Dermis blood vessel endothelial cell (primary cell): Measurements from ENCODE around the gene GALNT10. TPM values are rescaled to one million over a fixed set of nuclear protein-coding genes. Genes with fewer than 3 reads are reported as not detected.

Source experiments
- DNase-seq: peaks from one replicate; pipeline ENCODE4 v3.0.0; 2010
- total RNA-seq: library from RNA; depleted of rRNA; stranded (reverse); fragments of >200 nt; gene quantifications from 2 replicates; pipeline ENCODE4 v1.2.3, GENCODE V29; 2014

Gene GALNT10
- total RNA-seq, 1 donor from 2014 or later = 38.8 TPM

DNA sequence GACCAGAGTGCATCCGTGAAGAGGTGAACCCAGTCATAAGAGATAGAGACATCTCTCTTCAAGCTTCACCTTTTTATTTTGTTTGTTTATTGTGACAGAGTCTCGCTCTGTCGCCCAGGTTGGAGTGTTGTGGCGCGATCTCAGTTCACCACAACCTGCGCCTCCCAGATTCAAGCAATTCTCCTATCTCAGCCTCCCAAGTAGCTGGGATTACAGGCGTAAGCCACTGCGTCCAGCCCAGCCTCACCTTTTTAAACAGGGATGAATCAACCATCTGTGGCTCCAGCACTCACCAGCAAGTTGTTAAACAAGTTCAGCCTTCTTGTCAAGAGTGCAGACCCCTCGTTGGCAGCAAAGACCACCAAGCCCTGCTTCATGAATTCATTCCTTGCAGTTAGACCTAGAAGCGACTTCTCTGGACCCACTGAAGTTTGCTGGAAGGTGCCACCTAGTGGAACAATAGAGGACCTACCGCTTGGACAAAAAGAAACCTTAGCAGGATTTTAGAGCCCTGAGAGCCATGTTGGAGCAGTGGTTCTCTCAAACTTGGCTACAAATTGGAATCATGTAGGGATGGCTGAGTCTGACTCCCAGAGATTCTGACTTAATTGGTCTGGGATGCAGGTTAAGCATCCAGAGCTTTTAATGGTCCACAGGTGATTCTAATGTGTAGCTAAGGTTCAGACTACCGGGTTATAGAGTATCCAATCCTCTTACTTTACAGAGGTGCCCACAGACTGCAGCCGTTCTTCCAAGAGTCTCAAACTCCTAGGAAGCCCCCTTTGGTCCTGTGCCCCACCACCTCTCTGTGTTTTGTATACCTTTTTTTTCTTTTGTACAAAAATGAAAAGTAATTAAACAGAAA lies 10.5 kb upstream of the GALNT10 start:
- peak; percentile 80 for DNase-seq

DNA sequence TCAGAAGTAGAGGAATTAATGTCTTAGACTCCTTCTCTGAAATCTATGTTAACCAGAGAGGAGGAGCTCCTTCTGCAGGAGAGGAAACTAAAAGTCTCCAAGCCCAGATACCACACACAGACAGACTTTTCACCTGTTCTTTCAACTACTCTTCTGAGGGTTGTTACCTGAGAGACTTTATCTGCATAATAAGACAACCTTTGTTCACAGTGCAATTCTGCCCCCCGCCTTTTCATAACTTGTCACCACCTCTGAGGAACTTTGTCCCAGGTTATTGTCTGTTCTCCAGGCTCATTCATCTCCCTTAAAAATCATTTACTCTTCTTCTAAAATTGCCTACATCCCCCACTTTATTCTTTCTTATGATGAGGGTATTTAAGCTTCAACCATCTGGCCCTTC lies 9.4 kb upstream of the GALNT10 start:
- DNase-seq = no peak

DNA sequence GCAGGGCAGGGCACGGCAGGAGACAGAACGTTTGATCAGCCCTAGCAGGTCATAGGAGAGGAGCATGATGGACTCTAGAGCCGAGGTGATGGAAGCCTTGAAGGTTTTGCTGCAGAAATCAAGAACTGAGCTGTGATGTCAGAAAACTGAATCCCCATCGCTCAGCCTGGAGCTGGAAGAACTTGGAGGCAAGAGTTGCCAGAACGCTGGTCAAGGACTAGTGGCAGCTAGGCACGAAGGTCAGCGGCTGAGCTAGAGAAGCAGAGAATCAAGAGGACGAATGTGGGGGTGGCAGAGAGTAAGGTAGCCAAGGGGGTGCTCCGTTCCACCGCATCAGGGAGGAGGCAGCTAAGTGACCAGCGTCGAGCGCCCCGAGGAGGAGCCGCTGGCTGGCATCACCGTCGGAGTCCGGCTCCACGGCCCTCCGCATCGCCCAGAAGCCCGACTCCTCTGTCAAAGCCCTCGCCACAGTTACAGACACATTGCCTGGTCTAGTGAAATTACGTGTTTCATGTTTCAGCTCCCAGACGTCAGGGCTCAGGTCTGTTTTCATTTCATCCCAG lies 1.2 kb upstream of the GALNT10 start:
- peak; percentile 37 for DNase-seq

- peak; percentile 83 for DNase-seq
These were observed 526 bp upstream of the GALNT10 start for GRCh38 chr5:154189819-154190594.

- DNase-seq = peak; percentile 52
These were observed 1.1 kb downstream of the GALNT10 start for GRCh38 chr5:154191467-154192261.

GRCh38 chr5:154193283-154193682 lies 2.8 kb downstream of the GALNT10 start:
- no peak for DNase-seq

- no peak for DNase-seq
These were observed 3.2 kb downstream of the GALNT10 start for GRCh38 chr5:154193701-154194121.

GRCh38 chr5:154194345-154195329 lies 4.1 kb downstream of the GALNT10 start:
- no peak for DNase-seq

DNA sequence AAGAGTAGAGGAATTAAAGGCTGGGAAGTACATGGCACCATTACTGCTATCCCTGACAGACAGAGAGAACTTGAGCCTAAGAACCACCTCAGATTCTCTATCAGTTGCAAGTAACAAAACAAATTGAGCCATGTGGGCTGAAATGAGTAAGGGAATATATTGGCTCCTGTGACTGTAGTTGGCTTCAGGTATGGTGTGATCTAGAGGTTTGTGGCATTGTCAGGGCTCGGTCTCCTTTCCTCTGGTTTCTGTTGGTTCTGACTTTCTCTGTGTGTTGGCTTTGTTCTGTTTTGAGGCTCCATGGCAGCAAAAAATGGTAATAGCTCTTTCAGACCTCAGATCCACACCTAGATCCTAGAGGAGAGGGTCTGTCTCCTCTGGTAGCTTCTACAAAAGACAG lies 5.7 kb downstream of the GALNT10 start:
- DNase-seq = no peak

DNA sequence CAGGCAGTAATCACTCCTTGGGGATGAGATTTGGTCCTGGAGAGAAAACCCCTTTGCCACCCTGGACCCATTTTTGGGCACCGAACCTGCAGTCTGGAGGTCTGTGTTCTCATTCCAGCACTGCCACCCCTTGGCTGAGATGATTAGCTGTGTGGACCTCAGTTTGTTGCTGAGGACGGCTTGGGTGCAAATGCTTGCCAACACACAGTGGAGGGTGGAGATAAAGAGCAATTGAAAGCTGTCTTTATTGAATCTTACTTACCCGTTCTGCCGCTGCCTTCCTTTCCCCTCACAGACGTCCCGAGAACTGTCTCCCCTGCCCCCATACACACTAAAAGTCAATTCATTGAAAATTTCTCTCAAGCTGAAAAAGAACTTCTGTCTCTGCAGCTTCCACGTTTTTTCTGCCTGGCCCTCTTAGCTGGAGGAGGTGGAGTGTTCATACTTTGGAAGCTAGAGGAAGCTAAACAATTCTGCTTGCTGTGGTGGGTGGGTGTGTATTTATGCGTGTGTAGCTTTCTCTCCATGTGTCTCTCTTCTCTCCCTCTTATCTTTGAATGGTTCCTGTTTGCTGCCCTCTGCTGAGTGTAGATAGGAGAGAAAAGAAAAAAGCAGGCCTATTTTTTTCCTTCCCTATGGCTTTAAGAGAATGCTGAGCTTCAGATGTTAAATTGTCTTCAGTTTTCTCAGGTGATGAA lies 6.6 kb downstream of the GALNT10 start:
- DNase-seq = peak; percentile 46

DNA sequence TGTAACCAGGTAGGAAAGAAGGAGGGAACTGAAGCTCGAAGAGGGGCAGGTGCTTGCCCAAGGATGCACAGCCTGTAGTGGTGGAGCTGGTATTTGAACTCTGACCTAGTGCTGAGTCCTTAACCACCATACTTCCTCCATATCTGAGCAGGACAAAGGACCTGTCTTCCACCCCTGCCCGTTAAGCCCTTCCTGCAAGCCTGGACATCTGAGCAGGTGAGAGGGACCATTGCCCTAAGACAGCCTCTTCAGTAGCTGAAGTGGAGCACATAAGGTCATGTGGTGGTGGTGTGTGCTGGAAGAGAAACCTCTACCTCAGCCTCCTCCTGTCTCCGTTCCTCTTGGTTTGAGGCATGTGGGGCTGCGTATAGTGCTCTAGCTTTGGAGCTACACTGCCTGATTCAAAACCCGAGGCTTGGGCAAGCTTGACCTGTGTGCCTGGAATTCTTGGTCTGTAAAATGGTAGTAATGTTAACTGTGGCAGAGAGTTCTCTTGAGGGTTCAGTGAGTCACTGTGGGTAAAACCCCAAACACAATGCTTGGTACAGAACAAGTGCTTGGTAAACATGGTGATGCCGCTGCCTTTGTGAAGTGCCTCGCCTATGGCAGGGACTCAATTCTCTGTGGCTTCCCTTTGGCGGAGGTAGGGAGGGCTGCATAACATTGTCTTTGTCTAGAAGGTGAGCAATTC lies 7.4 kb downstream of the GALNT10 start:
- peak; percentile 40 for DNase-seq

DNA sequence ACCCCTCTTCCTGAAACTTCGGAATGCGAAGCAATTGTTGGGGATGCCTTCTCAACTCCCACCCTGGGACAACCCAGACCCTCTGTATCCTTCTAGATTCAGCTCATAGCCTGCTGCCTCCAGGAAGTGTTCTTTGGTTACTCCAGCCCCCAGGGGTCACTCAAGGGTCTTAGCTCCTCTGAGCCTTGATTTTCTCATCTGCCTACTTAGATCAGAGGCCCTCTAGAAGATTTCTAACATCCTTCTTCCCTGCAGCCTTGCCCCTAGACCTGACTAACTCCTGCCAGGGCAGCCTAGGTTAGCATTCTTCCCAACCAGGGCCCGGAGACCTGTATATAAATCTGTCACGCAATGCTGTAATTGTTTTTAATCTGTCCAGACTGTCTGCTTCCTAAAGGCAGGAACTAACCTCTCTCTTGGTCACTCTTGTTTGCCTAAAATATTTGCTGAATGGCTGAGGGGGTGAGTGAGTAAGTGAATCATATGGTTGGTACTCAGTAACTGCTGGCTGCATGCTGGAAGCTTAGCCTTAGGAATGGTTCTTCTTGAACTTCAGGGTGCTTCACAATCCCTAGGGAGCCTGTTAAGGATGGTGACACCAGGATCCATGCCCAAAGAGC lies 8.2 kb downstream of the GALNT10 start:
- peak; percentile 61 for DNase-seq

GRCh38 chr5:154199263-154199662 lies 8.7 kb downstream of the GALNT10 start:
- peak; percentile 6 for DNase-seq

DNA sequence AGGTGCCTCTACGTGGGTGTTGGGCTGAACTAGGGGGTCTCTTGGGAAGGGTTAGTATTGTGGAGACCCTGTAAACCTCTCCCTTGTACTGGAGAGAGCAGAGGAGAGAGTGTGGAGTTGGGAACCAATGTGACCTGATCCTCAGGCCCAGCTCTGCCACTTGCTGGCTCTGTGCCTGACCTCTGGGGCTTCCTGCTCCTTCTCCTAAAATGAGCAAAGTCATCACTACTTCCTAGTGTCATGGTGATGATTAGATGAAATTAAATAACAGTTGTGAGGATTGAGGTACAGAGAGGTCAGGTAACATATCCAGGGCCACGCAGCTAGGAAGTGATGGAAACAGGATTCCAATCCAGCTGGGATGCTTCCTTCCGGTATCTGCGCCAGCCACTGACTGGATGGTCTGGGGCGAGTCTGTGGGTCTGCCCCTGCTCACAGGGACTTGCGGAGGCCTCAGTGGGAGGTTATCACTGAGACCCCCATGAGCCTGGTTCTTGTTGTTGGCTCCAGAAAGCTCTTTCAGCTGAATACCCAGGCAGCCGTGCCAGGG lies 9.2 kb downstream of the GALNT10 start:
- DNase-seq = peak; percentile 10

GRCh38 chr5:154200221-154200620 lies 9.7 kb downstream of the GALNT10 start:
- DNase-seq = no peak

GRCh38 chr5:154201108-154201769 lies 10.7 kb downstream of the GALNT10 start:
- DNase-seq = no peak

DNA sequence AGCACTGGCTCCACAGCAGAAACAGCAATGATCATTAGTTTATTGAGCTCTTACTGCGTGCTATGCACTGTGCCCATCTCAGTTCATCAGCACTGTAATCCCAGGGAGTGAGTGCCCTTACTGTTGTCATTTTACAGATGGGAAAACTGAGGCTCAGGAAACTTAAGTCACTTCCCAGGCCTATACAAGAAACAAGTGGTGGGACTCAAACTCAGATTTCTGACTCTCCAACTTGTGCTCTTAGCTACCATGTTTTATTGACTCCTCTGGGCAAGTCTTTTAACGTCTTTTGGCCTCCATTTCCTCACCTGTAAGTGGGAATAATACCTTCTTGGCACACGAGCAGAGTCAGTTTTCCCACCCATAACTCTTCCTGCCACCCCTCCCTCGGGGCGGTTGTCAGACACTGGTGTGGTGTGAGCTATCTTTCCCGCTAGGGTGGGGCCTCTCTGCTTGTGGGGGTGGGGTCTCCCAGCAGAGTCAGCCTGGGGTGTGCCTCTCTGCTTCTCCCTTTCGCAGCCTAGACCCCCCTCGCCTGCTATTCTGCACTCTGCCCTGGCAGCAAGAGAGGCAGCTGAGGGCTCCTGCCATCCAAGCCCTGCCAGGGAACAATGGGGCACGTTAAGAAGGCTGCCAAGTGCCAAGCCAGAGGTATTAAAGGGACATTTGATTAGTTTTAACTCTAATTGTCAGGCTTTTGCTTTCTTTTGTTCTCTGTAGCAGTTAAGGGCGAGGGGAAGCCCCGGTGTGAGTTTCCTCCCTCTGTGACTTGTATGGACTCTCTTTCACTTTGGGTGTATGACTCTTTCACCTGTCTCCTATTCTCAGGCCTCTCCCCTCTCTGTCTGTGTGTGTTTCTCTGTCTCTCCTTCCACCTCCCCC lies 12.1 kb downstream of the GALNT10 start:
- peak; percentile 27 for DNase-seq
